DND-41 (cell line): Measurements from ENCODE around the gene LMO3.

Source experiments
- EZH2 ChIP-seq: IDR thresholded peaks from 3 replicates; pipeline ENCODE4 v1.6.1; 2012; ENCODE audit warnings: borderline replicate concordance, low read depth, mild to moderate bottlenecking, moderate library complexity, low read length, inconsistent platforms; ENCODE audit not compliant: severe bottlenecking
- TF ChIP-seq, protein P1 (sequence below): IDR thresholded peaks from 2 replicates; pipeline ENCODE4 v1.5.1; 2012; ENCODE audit warnings: borderline replicate concordance, low read length, moderate library complexity, mild to moderate bottlenecking; ENCODE audit not compliant: poor library complexity, severe bottlenecking; ENCODE audit errors: extremely low read depth

DNA sequence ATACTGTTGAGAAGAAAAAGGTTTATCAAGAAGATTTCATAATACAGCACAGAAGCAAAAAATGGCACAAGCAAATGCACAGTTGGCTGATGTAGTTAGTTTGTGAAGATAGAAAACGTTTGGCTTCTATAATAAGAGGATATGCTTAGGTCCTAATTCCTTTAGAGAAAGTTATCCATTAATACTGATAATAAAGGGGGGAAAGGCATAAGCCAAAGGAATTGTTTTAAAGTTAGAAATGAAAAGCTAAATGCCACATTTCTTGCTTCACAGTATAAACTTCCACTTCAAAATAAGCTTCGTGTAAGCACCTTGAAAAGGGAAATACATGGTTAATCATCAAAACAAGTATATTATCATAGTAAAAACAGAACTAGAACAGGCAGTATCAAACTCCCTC lies 12.4 kb downstream of the LMO3 start:
- TF ChIP-seq EZH2, result no peak
- TF ChIP-seq, protein P1, sequence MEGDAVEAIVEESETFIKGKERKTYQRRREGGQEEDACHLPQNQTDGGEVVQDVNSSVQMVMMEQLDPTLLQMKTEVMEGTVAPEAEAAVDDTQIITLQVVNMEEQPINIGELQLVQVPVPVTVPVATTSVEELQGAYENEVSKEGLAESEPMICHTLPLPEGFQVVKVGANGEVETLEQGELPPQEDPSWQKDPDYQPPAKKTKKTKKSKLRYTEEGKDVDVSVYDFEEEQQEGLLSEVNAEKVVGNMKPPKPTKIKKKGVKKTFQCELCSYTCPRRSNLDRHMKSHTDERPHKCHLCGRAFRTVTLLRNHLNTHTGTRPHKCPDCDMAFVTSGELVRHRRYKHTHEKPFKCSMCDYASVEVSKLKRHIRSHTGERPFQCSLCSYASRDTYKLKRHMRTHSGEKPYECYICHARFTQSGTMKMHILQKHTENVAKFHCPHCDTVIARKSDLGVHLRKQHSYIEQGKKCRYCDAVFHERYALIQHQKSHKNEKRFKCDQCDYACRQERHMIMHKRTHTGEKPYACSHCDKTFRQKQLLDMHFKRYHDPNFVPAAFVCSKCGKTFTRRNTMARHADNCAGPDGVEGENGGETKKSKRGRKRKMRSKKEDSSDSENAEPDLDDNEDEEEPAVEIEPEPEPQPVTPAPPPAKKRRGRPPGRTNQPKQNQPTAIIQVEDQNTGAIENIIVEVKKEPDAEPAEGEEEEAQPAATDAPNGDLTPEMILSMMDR, result no peak
